ENCODE measurements around the gene DOK7.

The DOK7 gene

GRCh38 chr4:3505231-3505630 lies 42.1 kb downstream of the DOK7 start:
- TF ChIP-seq SIN3A (IDR thresholded peaks at IDR 0.05; ENCODE audit: borderline replicate concordance, insufficient read depth, low read length) (no peak), REST (IDR thresholded peaks at IDR 0.05; ENCODE audit: insufficient read depth in 1 of 2, low read depth in 2 of 2, low read length in 2 of 2) (no peak), TAF1 (IDR thresholded peaks at IDR 0.05; ENCODE audit: borderline replicate concordance, insufficient read depth, low read length) (no peak), FOXP2 (optimal IDR thresholded peaks at IDR 0.05; ENCODE audit: borderline replicate concordance, extremely low read depth, extremely low read length, insufficient read depth) (no peak), POLR2AphosphoS5 (IDR thresholded peaks at IDR 0.05; ENCODE audit: low read depth, low read length) (no peak)

- no peak for TF ChIP-seq FOXP2 (optimal IDR thresholded peaks at IDR 0.05; ENCODE audit: borderline replicate concordance, extremely low read depth, extremely low read length, insufficient read depth)
Observed at GRCh38 chr4:3508542-3508941, 45.4 kb downstream of the DOK7 start.

DNA sequence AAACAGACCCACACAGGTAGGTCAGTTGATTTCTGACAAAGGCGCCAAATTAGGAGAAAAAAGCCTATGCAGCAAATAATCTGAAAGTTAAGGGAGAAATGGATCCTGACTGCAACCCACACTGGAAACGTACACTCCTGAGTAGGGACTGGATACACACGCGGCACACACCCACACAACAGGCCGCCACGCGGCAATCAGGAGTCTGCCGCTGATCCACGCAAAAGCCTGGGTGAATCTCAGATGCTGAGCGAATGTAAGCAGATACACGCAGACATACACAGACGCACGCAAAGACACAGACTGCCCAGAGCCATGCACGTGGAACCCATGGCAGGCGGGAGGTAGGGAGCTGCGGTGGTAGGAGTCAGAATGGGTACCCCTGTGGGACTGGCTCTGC lies 47.4 kb downstream of the DOK7 start:
- TF ChIP-seq TAF1 (IDR thresholded peaks at IDR 0.05; ENCODE audit: borderline replicate concordance, insufficient read depth, low read length): no peak
- no peak for TF ChIP-seq SIN3A (IDR thresholded peaks at IDR 0.05; ENCODE audit: borderline replicate concordance, insufficient read depth, low read length)
- TF ChIP-seq POLR2AphosphoS5 (IDR thresholded peaks at IDR 0.05; ENCODE audit: low read depth, low read length): no peak
- TF ChIP-seq REST (IDR thresholded peaks at IDR 0.05; ENCODE audit: insufficient read depth in 1 of 2, low read depth in 2 of 2, low read length in 2 of 2): no peak
- TF ChIP-seq FOXP2 (optimal IDR thresholded peaks at IDR 0.05; ENCODE audit: borderline replicate concordance, extremely low read depth, extremely low read length, insufficient read depth): no peak

DNA sequence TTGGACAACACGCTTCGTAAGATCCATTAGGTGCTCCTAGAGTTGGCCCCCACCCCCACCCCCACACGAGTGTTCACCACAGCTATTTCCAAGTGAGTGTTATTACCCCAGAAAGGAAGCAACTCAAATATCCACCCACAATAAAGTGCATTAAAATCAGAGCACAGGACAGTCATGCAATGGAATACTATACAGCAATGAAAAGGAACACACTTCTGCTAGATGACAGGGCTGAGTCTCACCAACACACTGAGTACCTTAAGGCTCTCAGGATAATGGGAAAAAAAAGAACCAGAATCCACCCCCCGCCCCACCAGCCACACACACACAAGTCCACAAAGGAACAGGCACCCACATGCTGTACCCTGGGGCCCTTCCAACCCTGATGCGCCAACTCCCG lies 48.1 kb downstream of the DOK7 start:
- TF ChIP-seq TAF1 (IDR thresholded peaks at IDR 0.05; ENCODE audit: borderline replicate concordance, insufficient read depth, low read length) (no peak), FOXP2 (optimal IDR thresholded peaks at IDR 0.05; ENCODE audit: borderline replicate concordance, extremely low read depth, extremely low read length, insufficient read depth) (no peak), REST (IDR thresholded peaks at IDR 0.05; ENCODE audit: insufficient read depth in 1 of 2, low read depth in 2 of 2, low read length in 2 of 2) (no peak)

DNA sequence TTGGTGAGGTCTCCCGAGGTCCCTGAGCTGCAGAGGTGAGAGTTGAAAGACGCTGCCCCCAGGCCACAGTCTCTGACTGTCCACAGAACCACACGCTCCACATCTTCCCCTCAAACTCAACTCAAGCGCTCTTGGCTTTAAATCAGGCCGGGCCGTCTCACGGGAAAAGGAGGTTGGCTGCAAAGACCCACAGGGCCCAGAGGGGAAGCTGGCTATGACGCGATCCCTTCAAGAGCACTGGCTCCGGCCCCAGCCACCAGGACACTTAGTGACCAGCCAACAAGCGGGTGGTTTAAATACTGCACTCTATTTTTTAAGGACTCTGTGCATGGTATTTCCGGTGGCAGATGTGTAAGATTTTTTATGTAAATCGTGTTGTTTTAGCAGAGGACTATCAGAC lies 49.2 kb downstream of the DOK7 start:
- TF ChIP-seq SIN3A (IDR thresholded peaks at IDR 0.05; ENCODE audit: borderline replicate concordance, insufficient read depth, low read length) (no peak), REST (IDR thresholded peaks at IDR 0.05; ENCODE audit: insufficient read depth in 1 of 2, low read depth in 2 of 2, low read length in 2 of 2) (no peak)

DNA sequence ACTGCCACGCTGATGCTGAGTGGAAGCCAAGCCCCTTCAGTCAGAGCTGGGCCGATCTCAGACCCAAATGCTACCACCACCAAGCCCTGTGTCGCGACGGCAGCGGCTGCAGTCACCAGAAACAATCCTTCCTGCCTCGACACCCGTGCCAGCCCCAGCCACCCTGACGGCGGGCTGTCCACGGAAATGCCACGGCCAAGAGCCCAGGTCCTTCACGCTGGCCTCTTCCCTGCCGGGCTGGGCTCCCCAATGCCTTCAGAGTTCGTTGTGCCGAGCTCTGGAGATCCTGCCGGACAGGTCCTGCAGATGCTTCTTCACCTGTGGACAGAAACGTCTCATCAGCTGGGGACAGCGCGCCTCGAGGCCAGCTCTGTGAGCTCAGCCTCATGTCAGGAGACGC lies 49.6 kb downstream of the DOK7 start:
- TF ChIP-seq SIN3A (IDR thresholded peaks at IDR 0.05; ENCODE audit: borderline replicate concordance, insufficient read depth, low read length) (no peak), REST (IDR thresholded peaks at IDR 0.05; ENCODE audit: insufficient read depth in 1 of 2, low read depth in 2 of 2, low read length in 2 of 2) (no peak), TAF1 (IDR thresholded peaks at IDR 0.05; ENCODE audit: borderline replicate concordance, insufficient read depth, low read length) (no peak), FOXP2 (optimal IDR thresholded peaks at IDR 0.05; ENCODE audit: borderline replicate concordance, extremely low read depth, extremely low read length, insufficient read depth) (no peak), POLR2AphosphoS5 (IDR thresholded peaks at IDR 0.05; ENCODE audit: low read depth, low read length) (no peak)
